H1 (cell line): ENCODE measurements around the gene HRH2. TPM values are rescaled to one million over a fixed set of nuclear protein-coding genes. Genes with fewer than 3 reads are reported as not detected.

Experiments used
- NRF1 ChIP-seq: IDR thresholded peaks from 2 replicates; pipeline ENCODE4 v1.6.1; 2011; ENCODE audit warnings: mild to moderate bottlenecking, low read depth, low read length, improper control_type of control experiment
- polyA plus RNA-seq, 7 experiments: library from polyadenylated mRNA; depleted of rRNA in 3 of 7; stranded (reverse) in 5 of 7; unstranded in 2 of 7; fragments of >200 nt in 5 of 7; fragments of 200-250 nt in 2 of 7; gene quantifications; 1 replicate in 5 of 7; 2 replicates in 1 of 7; 4 replicates in 1 of 7; pipeline versions ENCODE4 v1.2.1 to v1.2.3, GENCODE V29; 2011 to 2013; ENCODE audit warnings: missing spikeins in 2 of 7, mixed read lengths in 2 of 7
- total RNA-seq: library from RNA; stranded (reverse); fragmentation: NEBNext Ultra II Directional; extraction: Animal tissue kit (Norgen Biotek cat#: 25700); gene quantifications from 2 replicates; pipeline ENCODE4 v1.2.1, GENCODE V29; 2021

Gene HRH2
- total and polyA plus RNA-seq, 2 of the 8 experiments (the other 6 are each of a cell fraction or from before 2014, with no cell fraction given), result 7.8 to 8.1 TPM

GRCh38 chr5:175628668-175629067 is 29.2 kb upstream of the HRH2 start (continued):
- TF ChIP-seq NRF1, result no peak
- TF ChIP-seq, all 59 proteins: peak for 0
